ENCODE results near the gene DNA2. TPM values are rescaled to one million over a fixed set of nuclear protein-coding genes. Genes with fewer than 3 reads are reported as not detected.

Gene DNA2
- total RNA-seq, 1 experiment from 2014 or later, result 6.9 TPM

- intact Hi-C loops (cut with micrococcal nuclease), result no loop called here
- no peaks in the 10 kb centered on the region for H3K27me3 Mint-ChIP-seq (ENCODE audit: insufficient read depth, unreplicated experiment)
- BruUV-seq (replicated peaks), result no TSS peak
- ChIA-PET POLR2A (interaction anchor here (1.8 kb wide), 1 partner anchor 19 kb away, joined by 4 read pairs; the partner anchor contains the start of gene SLC25A16), CTCF (interaction anchor here (0.6 kb wide), 2 partner anchors 264 to 584 kb away, joined by 4 to 5 read pairs; no protein-coding TSS in a partner anchor)
- no peaks in the 10 kb centered on the region for H3K9me3 Mint-ChIP-seq (ENCODE audit: unreplicated experiment)
- no peak for TF ChIP-seq CTCF (IDR thresholded peaks at IDR 0.05; ENCODE audit: unreplicated experiment)
- H3K36me3 Mint-ChIP-seq (ENCODE audit: insufficient read depth, unreplicated experiment), result peaks cover 21% of the 10 kb centered on the region
- no peaks in the 10 kb centered on the region for H3K4me1 Mint-ChIP-seq (ENCODE audit: insufficient read depth, unreplicated experiment)
- no peak overlapping the region for H3K4me3 Mint-ChIP-seq (ENCODE audit: unreplicated experiment)
- H3K27ac Mint-ChIP-seq (ENCODE audit: low read depth, unreplicated experiment), result no peak overlapping the region
- DNase-seq (ENCODE audit: unreplicated experiment), result no peak
These were observed 36.3 kb upstream of the DNA2 start for GRCh38 chr10:68508090-68508489.

- ChIA-PET CTCF (no interaction called here), POLR2A (interaction anchor here (1.3 kb wide), 1 partner anchor 20 kb away, joined by 3 read pairs; no protein-coding TSS in a partner anchor)
- H3K9me3 Mint-ChIP-seq (ENCODE audit: unreplicated experiment), result no peaks in the 10 kb centered on the region
- no peak overlapping the region for H3K27ac Mint-ChIP-seq (ENCODE audit: low read depth, unreplicated experiment)
- no peak for TF ChIP-seq CTCF (IDR thresholded peaks at IDR 0.05; ENCODE audit: unreplicated experiment)
- BruUV-seq (replicated peaks), result no TSS peak
- H3K36me3 Mint-ChIP-seq (ENCODE audit: insufficient read depth, unreplicated experiment), result peaks cover 15% of the 10 kb centered on the region
- no peaks in the 10 kb centered on the region for H3K4me1 Mint-ChIP-seq (ENCODE audit: insufficient read depth, unreplicated experiment)
- intact Hi-C loops (cut with micrococcal nuclease), result no loop called here
- DNase-seq (ENCODE audit: unreplicated experiment), result no peak
- H3K4me3 Mint-ChIP-seq (ENCODE audit: unreplicated experiment), result no peak overlapping the region
- no peaks in the 10 kb centered on the region for H3K27me3 Mint-ChIP-seq (ENCODE audit: insufficient read depth, unreplicated experiment)
These were observed 34.6 kb upstream of the DNA2 start for GRCh38 chr10:68506411-68506810.

- H3K36me3 Mint-ChIP-seq (ENCODE audit: insufficient read depth, unreplicated experiment), result peaks cover 41% of the 10 kb centered on the region
- no peak overlapping the region for H3K27ac Mint-ChIP-seq (ENCODE audit: low read depth, unreplicated experiment)
- H3K27me3 Mint-ChIP-seq (ENCODE audit: insufficient read depth, unreplicated experiment), result no peaks in the 10 kb centered on the region
- no peak for DNase-seq (ENCODE audit: unreplicated experiment)
- POLR2A ChIA-PET, result no interaction called here
- no peak for TF ChIP-seq CTCF (IDR thresholded peaks at IDR 0.05; ENCODE audit: unreplicated experiment)
- intact Hi-C loops (cut with micrococcal nuclease), result no loop called here
- H3K9me3 Mint-ChIP-seq (ENCODE audit: unreplicated experiment), result no peaks in the 10 kb centered on the region
- BruUV-seq (replicated peaks), result no TSS peak
- CTCF ChIA-PET, result no interaction called here
- no peak overlapping the region for H3K4me3 Mint-ChIP-seq (ENCODE audit: unreplicated experiment)
- no peaks in the 10 kb centered on the region for H3K4me1 Mint-ChIP-seq (ENCODE audit: insufficient read depth, unreplicated experiment)
These were observed 31.1 kb upstream of the DNA2 start for GRCh38 chr10:68502846-68503245.

GRCh38 chr10:68501691-68502090 is 29.9 kb upstream of the DNA2 start:
- Mint-ChIP-seq H3K4me3 (ENCODE audit: unreplicated experiment) (no peak overlapping the region), H3K27ac (ENCODE audit: low read depth, unreplicated experiment) (no peak overlapping the region), H3K36me3 (ENCODE audit: insufficient read depth, unreplicated experiment) (peaks cover 47% of the 10 kb centered on the region), H3K27me3 (ENCODE audit: insufficient read depth, unreplicated experiment) (no peaks in the 10 kb centered on the region), H3K9me3 (ENCODE audit: unreplicated experiment) (no peaks in the 10 kb centered on the region), H3K4me1 (ENCODE audit: insufficient read depth, unreplicated experiment) (no peaks in the 10 kb centered on the region)
- CTCF ChIA-PET, result no interaction called here
- TF ChIP-seq CTCF (IDR thresholded peaks at IDR 0.05; ENCODE audit: unreplicated experiment), result no peak
- DNase-seq (ENCODE audit: unreplicated experiment), result no peak
- POLR2A ChIA-PET, result interaction anchor here (0.6 to 0.7 kb wide), 2 partner anchors 13 to 548 kb away, joined by 3 read pairs; no protein-coding TSS in a partner anchor
- BruUV-seq (replicated peaks), result no TSS peak
- intact Hi-C loops (cut with micrococcal nuclease), result no loop called here

All from MCF 10A (cell line).